Kidney capillary endothelial cell (primary cell): ENCODE measurements around the gene ZNF211.
A peak's percentile ranks its signal among the peaks of the same experiment; 100 is the strongest.

Experiments
- DNase-seq: peaks from one replicate; pipeline ENCODE4 v3.0.0-alpha.2; 2018; ENCODE audit warnings: low spot score

The ZNF211 gene

GRCh38 chr19:57632987-57633831, at the start of gene ZNF211:
Gene ZNF211 (plus strand): TSS chr19:57633168. CDS start chr19:57633347, 179 bp downstream.
- peak; percentile 94 for DNase-seq

GRCh38 chr19:57583521-57584416, 49.2 kb upstream of the ZNF211 start, which contains the start of gene ZIK1:
Gene ZIK1 (plus strand): TSS chr19:57584145. CDS start chr19:57584357, 212 bp downstream.
- peak; percentile 60 for DNase-seq

GRCh38 chr19:57587529-57587928, 45.4 kb upstream of the ZNF211 start:
- DNase-seq, result no peak

GRCh38 chr19:57599377-57599760, 33.6 kb upstream of the ZNF211 start:
- peak; percentile 1 for DNase-seq

- peak; percentile 92 for DNase-seq
These were observed 33.1 kb upstream of the ZNF211 start, which contains the start of gene ZNF530 for GRCh38 chr19:57599761-57600383. Gene ZNF530 (plus strand): TSS chr19:57599885. CDS start chr19:57604346, 4,461 bp downstream.

GRCh38 chr19:57606931-57607330, 26.0 kb upstream of the ZNF211 start:
- DNase-seq, result no peak

- DNase-seq, result no peak
These were observed 21.9 kb upstream of the ZNF211 start for GRCh38 chr19:57611113-57611512.

- DNase-seq, result peak; percentile 89
These were observed 18.8 kb upstream of the ZNF211 start, which contains the start of gene ZNF134 for GRCh38 chr19:57613941-57614743. Gene ZNF134 (plus strand): TSS chr19:57614242. CDS start chr19:57619469, 5,227 bp downstream.

GRCh38 chr19:57615346-57615745, 17.6 kb upstream of the ZNF211 start:
- DNase-seq, result no peak

- no peak for DNase-seq
These were observed 12.2 kb upstream of the ZNF211 start for GRCh38 chr19:57620673-57621348.

- no peak for DNase-seq
These were observed 9.9 kb upstream of the ZNF211 start for GRCh38 chr19:57623091-57623490.

GRCh38 chr19:57633832-57634131, 814 bp downstream of the ZNF211 start:
- DNase-seq, result no peak

- no peak for DNase-seq
These were observed 4.4 kb downstream of the ZNF211 start for GRCh38 chr19:57637379-57637778.

- no peak for DNase-seq
These were observed 8.8 kb downstream of the ZNF211 start for GRCh38 chr19:57641715-57642234.

- DNase-seq, result no peak
These were observed 9.6 kb downstream of the ZNF211 start for GRCh38 chr19:57642396-57643046.

GRCh38 chr19:57643734-57644133, 10.8 kb downstream of the ZNF211 start:
- no peak for DNase-seq

- DNase-seq, result no peak
These were observed 15.5 kb downstream of the ZNF211 start for GRCh38 chr19:57648331-57649003.

GRCh38 chr19:57651654-57651996, 18.7 kb downstream of the ZNF211 start:
- no peak for DNase-seq

- no peak for DNase-seq
These were observed 20.7 kb downstream of the ZNF211 start for GRCh38 chr19:57653689-57654088.

GRCh38 chr19:57655443-57655842, 22.5 kb downstream of the ZNF211 start:
- DNase-seq, result no peak
